Activated CD4-positive, alpha-beta memory T cell treated with anti-CD3 and anti-CD28 coated beads for 36 hours (primary cell): Measurements from ENCODE around the gene BANP. TPM values are rescaled to one million over a fixed set of nuclear protein-coding genes. Genes with fewer than 3 reads are reported as not detected.
"Not testable (repeated sequence)": the region's sequence is repeated elsewhere in the genome, so short reads cannot be mapped to it uniquely, and the experiment has no call there.

ENCODE experiments used
- CTCF ChIA-PET: fragments of 350-600 bp; sonication (Branson Sonifier 250); formaldehyde crosslinking; loops from one replicate; lab custom pipeline; 2021; ENCODE audit warnings: antibody characterized with exemption, inconsistent platforms; lab: Charles Lee
- POLR2A ChIA-PET: fragments of 350-600 bp; sonication (Branson Sonifier 250); formaldehyde crosslinking; loops from one replicate; lab custom pipeline; 2021; ENCODE audit warnings: antibody characterized with exemption; lab: Charles Lee
- DNase-seq: peaks from one replicate; pipeline ENCODE4 v3.0.0-alpha.2; 2020
- H3K27ac Mint-ChIP-seq: one replicate; pipeline ENCODE4 v1.8.0; 2021; ENCODE audit warnings: mixed read lengths
- H3K27me3 Mint-ChIP-seq: one replicate; pipeline ENCODE4 v1.8.0; 2021; ENCODE audit warnings: mixed read lengths
- H3K36me3 Mint-ChIP-seq: one replicate; pipeline ENCODE4 v1.8.0; 2021; ENCODE audit warnings: mixed read lengths
- H3K4me1 Mint-ChIP-seq: one replicate; pipeline ENCODE4 v1.8.0; 2021; ENCODE audit warnings: low read depth, mixed read lengths
- H3K4me3 Mint-ChIP-seq: one replicate; pipeline ENCODE4 v1.8.0; 2021; ENCODE audit warnings: mild to moderate bottlenecking, mixed read lengths
- H3K9me3 Mint-ChIP-seq: one replicate; pipeline ENCODE4 v1.8.0; 2021; ENCODE audit warnings: mixed read lengths
- intact Hi-C: fragments of 100-400 bp; cut with micrococcal nuclease; formaldehyde crosslinking; loops from one replicate; pipeline ENCODE4 v1.15.1; 2023
- total RNA-seq, 2 experiments: library from RNA; stranded (reverse); gene quantifications; one replicate each; pipeline ENCODE4 v1.2.3, GENCODE V29; 2021

BANP gene
- total RNA-seq, 2 experiments from 2014 or later, result 29.6 to 30.6 TPM

DNA sequence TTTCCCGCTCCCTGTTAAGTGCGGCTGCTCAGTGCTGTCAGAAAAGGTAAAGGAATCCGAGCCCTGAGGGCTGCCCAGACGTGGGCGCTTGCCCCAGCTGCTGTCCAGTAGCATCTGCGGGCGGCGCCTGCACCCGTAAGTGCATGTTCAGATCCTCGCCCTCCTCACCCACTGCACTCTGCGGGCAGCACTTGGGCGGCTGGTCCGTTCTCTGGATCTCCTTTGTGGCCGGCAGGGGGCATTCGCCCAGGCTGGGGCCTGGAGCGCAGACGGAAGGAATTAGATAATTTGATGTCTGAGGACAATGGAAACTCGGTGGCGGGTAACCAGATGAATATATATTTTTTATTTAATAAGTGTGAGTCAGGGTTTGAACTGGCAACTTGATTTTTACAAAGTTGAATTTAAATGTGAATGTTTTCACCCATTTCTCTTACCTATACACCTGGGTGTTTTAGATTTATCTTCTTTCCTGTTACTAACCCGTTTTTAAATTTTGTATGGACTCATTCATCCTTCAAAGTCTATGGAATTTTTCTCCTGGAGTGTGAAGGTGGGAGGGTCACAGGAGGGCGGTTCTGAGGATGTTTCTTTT lies 73.4 kb downstream of the BANP start:
- H3K27ac Mint-ChIP-seq, H3K4me3 Mint-ChIP-seq, POLR2A ChIA-PET, H3K4me1 Mint-ChIP-seq, DNase-seq, intact Hi-C loops, H3K27me3 Mint-ChIP-seq, H3K9me3 Mint-ChIP-seq: not testable (repeated sequence)
- CTCF ChIA-PET, result interaction anchor here (0.6 kb wide), 1 partner anchor 58 kb away, joined by 3 read pairs; no protein-coding TSS in a partner anchor
- peaks cover 16% of the 10 kb centered on the region for H3K36me3 Mint-ChIP-seq

DNA sequence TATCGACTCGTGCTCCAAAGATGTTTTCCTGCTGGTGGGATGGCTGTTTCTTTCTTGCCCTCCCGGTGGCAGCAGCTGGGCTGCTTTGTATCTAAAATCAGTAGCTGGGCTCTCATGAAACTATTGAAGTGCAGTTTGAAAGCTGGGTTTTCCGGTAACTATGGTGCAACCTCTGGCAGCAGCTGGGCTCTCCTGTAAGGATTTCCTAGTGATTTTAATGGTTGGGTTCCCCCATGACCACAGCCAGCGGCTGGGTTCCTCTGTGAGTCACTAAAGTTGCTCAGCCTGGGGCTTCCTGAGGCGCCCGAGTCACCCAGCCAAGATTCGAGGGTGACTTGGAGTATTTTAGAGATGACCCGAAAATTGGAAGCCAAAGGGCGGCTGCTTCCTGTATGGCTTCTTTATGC lies 73.9 kb downstream of the BANP start:
- H3K27me3 Mint-ChIP-seq, H3K4me3 Mint-ChIP-seq, H3K9me3 Mint-ChIP-seq, H3K4me1 Mint-ChIP-seq, H3K27ac Mint-ChIP-seq, POLR2A ChIA-PET, intact Hi-C loops: not testable (repeated sequence)
- CTCF ChIA-PET, result interaction anchor here (0.6 kb wide), 1 partner anchor 58 kb away, joined by 3 read pairs; no protein-coding TSS in a partner anchor
- DNase-seq, result peak; percentile 46
- peaks cover 16% of the 10 kb centered on the region for H3K36me3 Mint-ChIP-seq

DNA sequence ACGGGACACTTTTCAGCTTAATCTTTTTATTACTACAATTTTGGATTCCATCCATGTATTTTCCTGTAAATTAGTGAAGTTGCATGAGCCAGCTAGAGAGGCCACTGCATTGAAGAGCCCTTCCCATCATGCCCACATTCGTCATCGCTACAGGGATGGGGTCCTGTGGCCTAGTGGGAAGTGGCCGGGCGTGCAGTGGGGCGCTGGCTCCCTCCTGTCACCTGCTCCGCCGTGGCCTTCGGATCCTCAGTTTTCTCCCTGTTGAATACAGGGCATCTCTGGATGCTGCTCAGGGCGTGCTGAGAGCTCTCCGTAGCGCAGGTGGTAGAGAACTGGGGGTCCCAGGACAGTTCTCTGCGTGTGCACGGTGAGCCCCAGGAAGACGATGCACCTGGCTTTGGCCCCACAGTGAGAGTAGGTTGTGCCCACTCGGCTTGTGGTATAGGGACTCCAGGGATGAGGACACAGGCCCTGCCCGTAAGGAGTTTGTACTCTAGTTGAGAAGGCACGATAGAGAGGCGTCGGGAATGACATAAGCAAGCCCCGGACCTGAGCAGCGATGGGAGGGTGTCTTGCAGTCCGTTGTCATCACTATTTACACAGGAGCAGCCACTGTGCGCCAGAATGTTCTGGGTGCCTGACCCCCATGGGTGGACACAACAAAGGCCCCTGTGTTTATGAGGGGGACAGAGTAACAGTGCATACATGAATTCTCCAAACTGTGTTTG lies 74.8 kb downstream of the BANP start:
- CTCF ChIA-PET, DNase-seq, H3K9me3 Mint-ChIP-seq, POLR2A ChIA-PET, intact Hi-C loops, H3K27ac Mint-ChIP-seq, H3K4me1 Mint-ChIP-seq, H3K4me3 Mint-ChIP-seq, H3K27me3 Mint-ChIP-seq: not testable (repeated sequence)
- peaks cover 14% of the 10 kb centered on the region for H3K36me3 Mint-ChIP-seq

DNA sequence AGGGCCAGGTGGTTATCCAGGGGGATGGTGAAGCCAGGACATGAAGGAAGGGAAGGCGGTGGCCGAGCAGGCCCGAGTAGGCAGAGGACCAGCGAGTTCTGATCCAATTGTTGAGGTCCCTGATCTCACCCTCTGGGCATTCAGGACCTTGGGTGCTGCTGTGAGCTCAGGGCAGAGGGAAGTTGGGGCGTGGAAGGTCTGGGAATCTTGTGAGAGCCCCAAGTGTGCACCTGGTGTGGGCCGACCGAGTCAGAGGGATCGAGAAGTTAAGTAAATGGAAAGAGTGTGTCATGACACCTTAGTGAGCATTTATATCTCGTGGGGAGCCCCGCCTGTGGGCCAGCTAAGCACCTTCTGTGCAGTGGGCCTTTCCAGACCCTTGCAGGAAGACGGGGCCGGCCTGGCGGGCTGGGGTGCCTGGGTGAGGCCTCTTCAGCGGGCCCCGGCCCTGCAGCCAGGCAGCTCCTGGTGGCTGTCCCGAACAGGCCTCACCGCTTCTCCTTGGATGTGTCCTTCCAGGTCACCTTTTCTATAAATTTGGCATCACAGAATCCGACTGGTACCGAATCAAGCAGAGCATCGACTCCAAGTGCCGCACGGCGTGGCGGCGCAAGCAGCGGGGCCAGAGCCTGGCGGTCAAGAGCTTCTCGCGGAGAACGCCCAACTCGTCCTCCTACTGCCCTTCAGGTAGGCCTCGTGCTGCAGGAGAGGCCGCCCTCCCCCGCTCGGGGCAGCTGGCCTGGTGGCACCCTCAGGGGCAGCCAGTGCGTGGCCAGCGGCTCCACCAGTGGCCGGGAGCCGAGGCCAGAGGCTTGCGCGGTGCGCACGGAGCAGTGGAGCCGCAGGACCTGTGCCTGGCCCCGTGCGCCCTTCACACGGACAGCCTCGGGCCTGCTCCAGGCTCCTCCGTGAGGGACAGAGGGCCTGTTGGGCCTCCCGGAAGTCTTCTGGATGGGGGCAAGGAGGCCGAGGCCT lies 76.0 kb downstream of the BANP start:
- Mint-ChIP-seq H3K27ac (no peak overlapping the region), H3K4me3 (no peak overlapping the region), H3K27me3 (no peaks in the 10 kb centered on the region), H3K9me3 (no peaks in the 10 kb centered on the region), H3K4me1 (peaks cover 6% of the 10 kb centered on the region), H3K36me3 (peaks cover 14% of the 10 kb centered on the region)
- no peak for DNase-seq
- ChIA-PET POLR2A (no interaction called here), CTCF (no interaction called here)
- intact Hi-C loops, result no loop called here

DNA sequence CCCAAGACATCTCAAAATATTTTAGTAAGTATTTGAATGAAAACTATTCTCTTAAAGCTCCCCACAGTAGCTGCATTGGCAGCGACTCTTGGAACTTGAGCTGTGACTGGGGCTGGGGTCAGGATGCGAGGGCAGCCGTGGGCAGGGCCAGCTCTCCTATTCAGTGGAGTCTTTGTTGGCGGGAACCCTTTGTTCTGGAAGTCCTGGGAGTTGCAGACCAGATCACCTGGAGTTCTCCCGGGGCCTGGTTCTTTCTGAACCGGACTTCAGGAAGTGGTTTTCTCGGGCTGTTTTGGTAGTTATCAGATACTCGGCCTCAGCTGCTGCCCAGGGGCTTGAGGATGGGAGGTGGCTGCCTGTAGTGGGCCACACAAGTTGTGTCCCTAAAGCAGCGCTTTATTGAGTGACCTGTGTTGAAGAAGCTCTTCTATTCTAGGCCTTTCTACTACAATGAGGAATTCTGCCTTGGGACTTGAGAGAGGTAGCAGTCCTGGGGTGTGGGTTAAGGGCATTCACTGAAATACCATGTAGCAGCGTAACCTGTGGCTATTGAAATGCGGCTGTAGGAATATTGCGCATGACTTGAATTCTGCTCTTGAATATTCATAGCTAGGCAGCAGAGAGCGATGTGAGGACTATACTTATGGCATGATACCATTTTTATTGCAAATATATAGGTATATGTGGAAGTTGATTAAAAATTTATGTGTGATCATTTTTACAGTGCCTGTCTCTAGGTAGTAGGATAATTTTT lies 77.1 kb downstream of the BANP start:
- CTCF ChIA-PET, H3K4me1 Mint-ChIP-seq, intact Hi-C loops, H3K4me3 Mint-ChIP-seq, DNase-seq, POLR2A ChIA-PET, H3K27me3 Mint-ChIP-seq, H3K9me3 Mint-ChIP-seq: not testable (repeated sequence)
- H3K36me3 Mint-ChIP-seq, result peaks cover 11% of the 10 kb centered on the region
- peak overlapping the region; percentile 5 for H3K27ac Mint-ChIP-seq

DNA sequence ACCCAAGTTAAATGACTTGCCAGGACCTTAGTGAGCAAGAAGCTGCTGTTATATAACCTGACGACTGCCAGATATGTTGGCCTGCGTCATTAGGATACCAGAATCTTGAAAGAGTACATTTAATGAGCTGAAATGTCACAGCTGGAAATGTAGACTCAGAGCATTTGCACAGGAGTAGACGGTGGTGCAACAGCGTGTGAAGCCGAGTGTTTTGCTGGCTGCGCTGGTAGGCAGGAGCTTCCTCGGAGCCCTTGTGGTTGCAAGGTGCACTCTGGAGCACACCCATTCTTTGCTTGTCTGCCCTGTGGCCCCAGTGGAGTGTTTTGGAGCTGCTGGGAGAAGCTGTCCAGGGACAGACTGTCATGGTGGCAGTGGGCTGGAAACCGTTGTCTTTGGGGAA lies 79.3 kb downstream of the BANP start:
- Mint-ChIP-seq H3K9me3 (no peaks in the 10 kb centered on the region), H3K27ac (no peak overlapping the region), H3K4me3 (no peak overlapping the region), H3K27me3 (no peaks in the 10 kb centered on the region), H3K36me3 (peaks cover 17% of the 10 kb centered on the region), H3K4me1 (peaks cover 2% of the 10 kb centered on the region)
- DNase-seq, result no peak
- POLR2A ChIA-PET, result no interaction called here
- CTCF ChIA-PET, result no interaction called here
- intact Hi-C loops, result no loop called here

DNA sequence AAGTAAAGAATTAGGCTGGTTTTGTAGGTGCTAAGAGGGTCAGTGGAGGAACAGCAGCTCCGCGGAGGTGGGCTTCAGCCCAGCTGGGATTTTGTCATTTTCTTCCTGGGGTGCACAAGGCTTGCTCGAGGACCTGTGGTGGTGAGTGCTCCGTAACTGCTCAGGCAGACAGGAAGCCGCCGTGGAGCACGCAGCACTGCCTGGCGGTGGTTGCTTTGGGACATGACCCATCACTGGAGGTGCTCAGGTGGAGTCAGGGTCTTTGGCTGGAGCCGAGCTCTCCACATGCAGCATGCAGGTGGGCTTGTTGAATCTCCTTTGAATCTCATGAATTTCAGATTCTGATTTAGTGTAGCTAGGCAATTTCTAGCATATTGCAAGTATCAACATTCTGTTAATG lies 79.7 kb downstream of the BANP start:
- H3K9me3 Mint-ChIP-seq, H3K4me1 Mint-ChIP-seq, CTCF ChIA-PET, H3K27me3 Mint-ChIP-seq, POLR2A ChIA-PET, intact Hi-C loops, DNase-seq, H3K4me3 Mint-ChIP-seq, H3K27ac Mint-ChIP-seq: not testable (repeated sequence)
- H3K36me3 Mint-ChIP-seq, result peaks cover 18% of the 10 kb centered on the region

GRCh38 chr16:88033003-88033740 lies 81.9 kb downstream of the BANP start:
- H3K9me3 Mint-ChIP-seq, H3K27me3 Mint-ChIP-seq, H3K27ac Mint-ChIP-seq, CTCF ChIA-PET, intact Hi-C loops, POLR2A ChIA-PET, DNase-seq, H3K4me1 Mint-ChIP-seq, H3K4me3 Mint-ChIP-seq: not testable (repeated sequence)
- peaks cover 16% of the 10 kb centered on the region for H3K36me3 Mint-ChIP-seq

GRCh38 chr16:88034770-88035169 lies 83.5 kb downstream of the BANP start:
- Mint-ChIP-seq H3K27ac (no peak overlapping the region), H3K9me3 (no peaks in the 10 kb centered on the region), H3K4me3 (no peak overlapping the region), H3K4me1 (no peaks in the 10 kb centered on the region), H3K27me3 (no peaks in the 10 kb centered on the region), H3K36me3 (peaks cover 18% of the 10 kb centered on the region)
- ChIA-PET CTCF (no interaction called here), POLR2A (no interaction called here)
- intact Hi-C loops, result no loop called here
- no peak for DNase-seq

- peaks cover 21% of the 10 kb centered on the region for H3K36me3 Mint-ChIP-seq
- no peak for DNase-seq
- no peaks in the 10 kb centered on the region for H3K4me1 Mint-ChIP-seq
- ChIA-PET CTCF (no interaction called here), POLR2A (no interaction called here)
- no peak overlapping the region for H3K27ac Mint-ChIP-seq
- H3K4me3 Mint-ChIP-seq, result no peak overlapping the region
- intact Hi-C loops, result no loop called here
- H3K9me3 Mint-ChIP-seq, result no peaks in the 10 kb centered on the region
- no peaks in the 10 kb centered on the region for H3K27me3 Mint-ChIP-seq
These were observed 84.1 kb downstream of the BANP start for GRCh38 chr16:88035292-88035691.

DNA sequence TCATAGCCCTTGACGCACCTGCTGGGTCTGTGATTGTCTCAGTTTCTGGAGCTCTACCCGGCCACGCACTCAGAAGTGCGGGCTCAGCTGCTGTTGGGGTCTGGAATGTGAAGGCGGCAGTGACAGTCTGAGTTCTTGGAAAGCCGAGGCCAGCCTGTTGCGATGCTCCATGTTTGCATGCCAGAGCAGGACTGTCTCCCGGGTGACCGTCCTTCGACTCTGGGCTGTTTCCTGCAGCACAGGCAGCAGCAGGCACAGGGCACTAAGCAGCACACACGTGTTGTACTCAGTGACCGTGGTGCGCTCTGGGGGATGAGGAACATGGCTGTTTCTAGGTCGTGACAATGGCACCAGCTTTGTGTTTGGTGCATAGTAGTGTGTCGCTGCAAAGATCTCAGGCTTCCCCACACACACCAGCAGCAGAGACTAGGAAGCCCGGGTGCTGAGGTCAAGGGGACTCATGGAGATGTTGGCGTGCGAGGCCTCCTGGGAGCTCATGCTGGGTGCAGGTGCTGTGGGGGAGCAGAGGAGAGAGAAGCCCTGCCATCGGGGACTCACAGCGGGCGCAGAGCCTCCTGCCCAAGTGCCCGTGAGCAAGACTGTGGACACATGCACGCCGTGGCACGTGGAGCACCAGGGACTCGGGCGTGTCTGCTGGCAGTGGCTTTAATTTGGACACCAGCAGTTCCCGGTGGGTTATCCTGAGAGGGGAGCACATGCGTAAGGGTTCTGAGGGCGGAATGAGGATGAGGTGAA lies 84.8 kb downstream of the BANP start:
- DNase-seq, H3K4me3 Mint-ChIP-seq, intact Hi-C loops, H3K4me1 Mint-ChIP-seq, H3K27me3 Mint-ChIP-seq, H3K27ac Mint-ChIP-seq, POLR2A ChIA-PET, CTCF ChIA-PET, H3K9me3 Mint-ChIP-seq: not testable (repeated sequence)
- H3K36me3 Mint-ChIP-seq, result peaks cover 21% of the 10 kb centered on the region
